Stimulated activated CD4-positive, alpha-beta T cell treated with anti-CD3 and anti-CD28 coated beads, Interleukin-12 subunit alpha, Interleukin-12 subunit beta, amount 100 ng/mL, for 4 hours (primary cell): ENCODE data around the gene MYOG.

Experiments used
- DNase-seq: peaks from one replicate; pipeline ENCODE4 v3.0.0-alpha.2; 2020

Gene MYOG

GRCh38 chr1:203117611-203118575 lies 32.1 kb upstream of the MYOG start:
- DNase-seq = no peak

- DNase-seq = no peak
Measured at GRCh38 chr1:203116091-203116820, 30.4 kb upstream of the MYOG start.

- DNase-seq = no peak
Measured at GRCh38 chr1:203114202-203114601, 28.4 kb upstream of the MYOG start.

- DNase-seq = no peak
Measured at GRCh38 chr1:203113308-203113707, 27.5 kb upstream of the MYOG start.

GRCh38 chr1:203112475-203112874 lies 26.7 kb upstream of the MYOG start:
- DNase-seq = no peak

- DNase-seq = no peak
Measured at GRCh38 chr1:203104789-203105390, 19.1 kb upstream of the MYOG start.

- no peak for DNase-seq
Measured at GRCh38 chr1:203103829-203104495, 18.1 kb upstream of the MYOG start.

GRCh38 chr1:203103216-203103615 lies 17.4 kb upstream of the MYOG start:
- no peak for DNase-seq

GRCh38 chr1:203101813-203102634 lies 16.2 kb upstream of the MYOG start:
- DNase-seq = no peak

- DNase-seq = no peak
Measured at GRCh38 chr1:203100516-203100869, 14.7 kb upstream of the MYOG start.

GRCh38 chr1:203099805-203100515 lies 14.1 kb upstream of the MYOG start:
- no peak for DNase-seq

GRCh38 chr1:203098914-203099520 lies 13.2 kb upstream of the MYOG start:
- DNase-seq = no peak

GRCh38 chr1:203098445-203098844 lies 12.6 kb upstream of the MYOG start:
- no peak for DNase-seq

GRCh38 chr1:203097001-203097400 lies 11.2 kb upstream of the MYOG start:
- DNase-seq = no peak

- DNase-seq = no peak
Measured at GRCh38 chr1:203096566-203096965, 10.8 kb upstream of the MYOG start.

GRCh38 chr1:203095061-203095690 lies 9.4 kb upstream of the MYOG start:
- no peak for DNase-seq

GRCh38 chr1:203093754-203094410 lies 8.1 kb upstream of the MYOG start:
- DNase-seq = no peak

- DNase-seq = no peak
Measured at GRCh38 chr1:203091761-203092330, 6.0 kb upstream of the MYOG start.

GRCh38 chr1:203091199-203091477 lies 5.3 kb upstream of the MYOG start:
- no peak for DNase-seq
